Endothelial cell of umbilical vein (primary cell): ENCODE data around the gene PYCR2.

Source experiments
- EZH2 ChIP-seq: IDR thresholded peaks from 2 replicates; pipeline ENCODE4 v1.6.1; 2012; ENCODE audit warnings: borderline replicate concordance, low read depth, mild to moderate bottlenecking, moderate library complexity, low read length, inconsistent platforms; ENCODE audit not compliant: severe bottlenecking
- FOS ChIP-seq: IDR thresholded peaks from 2 replicates; pipeline ENCODE4 v1.6.1; 2011; ENCODE audit warnings: mild to moderate bottlenecking, low read length, moderate library complexity, borderline replicate concordance; ENCODE audit not compliant: insufficient read depth
- GATA2 ChIP-seq: IDR thresholded peaks from 2 replicates; pipeline ENCODE4 v1.7.0; 2011; ENCODE audit warnings: low read depth, mild to moderate bottlenecking, moderate library complexity, mixed read lengths, low read length; ENCODE audit not compliant: insufficient read length, insufficient read depth
- JUN ChIP-seq: IDR thresholded peaks from 2 replicates; pipeline ENCODE4 v1.6.1; 2011; ENCODE audit warnings: borderline replicate concordance, low read depth; ENCODE audit not compliant: insufficient read length, insufficient read depth
- MYC ChIP-seq: IDR thresholded peaks from one replicate; pipeline ENCODE4 v1.6.1; 2011; ENCODE audit warnings: mild to moderate bottlenecking, low read depth, low read length
- POLR2A ChIP-seq: IDR thresholded peaks from 2 replicates; pipeline ENCODE4 v1.6.1; 2012; ENCODE audit warnings: low read depth, mild to moderate bottlenecking, control low read depth, low read length
- POLR2AphosphoS5 ChIP-seq: IDR thresholded peaks from 2 replicates; pipeline ENCODE4 v1.6.1; 2012; ENCODE audit warnings: low read depth, mild to moderate bottlenecking, control low read depth, low read length, moderate library complexity; ENCODE audit not compliant: insufficient read depth
- TF ChIP-seq, protein P1 (sequence below), 2 donors: IDR thresholded peaks; 1 replicate in 1 of 2; 2 replicates in 1 of 2; pipeline ENCODE4 v1.5.1; 2011; ENCODE audit warnings: low read length in 2 of 2, mild to moderate bottlenecking in 2 of 2, moderate library complexity in 2 of 2, control low read depth in 1 of 2, inconsistent platforms in 1 of 2, low read depth in 1 of 2; ENCODE audit not compliant: insufficient read depth in 1 of 2; ENCODE audit errors: extremely low read depth in 1 of 2
- TF ChIP-seq, protein P2 (sequence below): IDR thresholded peaks from 2 replicates; pipeline ENCODE4 v1.6.1; 2011; ENCODE audit not compliant: insufficient read depth, insufficient read length

DNA sequence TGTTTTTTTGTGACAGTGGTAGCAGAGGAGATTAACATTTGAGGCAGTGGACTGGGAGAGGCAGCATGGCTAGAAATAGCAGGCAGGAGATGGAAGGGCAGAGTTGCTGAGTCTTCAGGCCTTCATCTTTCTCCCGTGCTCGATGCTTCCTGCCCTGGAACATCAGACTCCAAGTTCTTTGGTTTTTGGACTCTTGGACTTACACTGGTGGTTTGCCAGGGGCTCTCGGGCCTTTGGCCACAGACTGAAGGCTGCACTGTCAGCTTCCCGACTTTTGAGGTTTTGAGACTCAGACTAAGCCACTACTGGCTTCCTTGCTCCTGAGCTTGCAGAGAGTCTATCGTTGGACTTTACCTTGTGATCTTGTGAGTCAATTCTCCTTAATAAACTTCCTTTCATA lies 41.2 kb upstream of the PYCR2 start:
- TF ChIP-seq, protein P1, sequence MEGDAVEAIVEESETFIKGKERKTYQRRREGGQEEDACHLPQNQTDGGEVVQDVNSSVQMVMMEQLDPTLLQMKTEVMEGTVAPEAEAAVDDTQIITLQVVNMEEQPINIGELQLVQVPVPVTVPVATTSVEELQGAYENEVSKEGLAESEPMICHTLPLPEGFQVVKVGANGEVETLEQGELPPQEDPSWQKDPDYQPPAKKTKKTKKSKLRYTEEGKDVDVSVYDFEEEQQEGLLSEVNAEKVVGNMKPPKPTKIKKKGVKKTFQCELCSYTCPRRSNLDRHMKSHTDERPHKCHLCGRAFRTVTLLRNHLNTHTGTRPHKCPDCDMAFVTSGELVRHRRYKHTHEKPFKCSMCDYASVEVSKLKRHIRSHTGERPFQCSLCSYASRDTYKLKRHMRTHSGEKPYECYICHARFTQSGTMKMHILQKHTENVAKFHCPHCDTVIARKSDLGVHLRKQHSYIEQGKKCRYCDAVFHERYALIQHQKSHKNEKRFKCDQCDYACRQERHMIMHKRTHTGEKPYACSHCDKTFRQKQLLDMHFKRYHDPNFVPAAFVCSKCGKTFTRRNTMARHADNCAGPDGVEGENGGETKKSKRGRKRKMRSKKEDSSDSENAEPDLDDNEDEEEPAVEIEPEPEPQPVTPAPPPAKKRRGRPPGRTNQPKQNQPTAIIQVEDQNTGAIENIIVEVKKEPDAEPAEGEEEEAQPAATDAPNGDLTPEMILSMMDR (IDR thresholded peaks at IDR 0.05; ENCODE audit: extremely low read depth in 1 of 2, insufficient read depth in 1 of 2, low read depth in 1 of 2, low read length in 2 of 2) = no peak
- TF ChIP-seq EZH2 (no peak), MYC (no peak), POLR2A (no peak), POLR2AphosphoS5 (no peak), GATA2 (no peak), FOS (no peak), JUN (no peak)
- TF ChIP-seq, protein P2, sequence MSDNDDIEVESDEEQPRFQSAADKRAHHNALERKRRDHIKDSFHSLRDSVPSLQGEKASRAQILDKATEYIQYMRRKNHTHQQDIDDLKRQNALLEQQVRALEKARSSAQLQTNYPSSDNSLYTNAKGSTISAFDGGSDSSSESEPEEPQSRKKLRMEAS = no peak
